HG03095 (cell line): Measurements from ENCODE around the gene GCSH.
"Not testable (repeated sequence)": the region's sequence is repeated elsewhere in the genome, so short reads cannot be mapped to it uniquely, and the experiment has no call there.

Experiments used
- ATAC-seq: cut with Tn5 transposase; IDR thresholded peaks from one replicate; pipeline ENCODE4 v1.9.1; 2021; ENCODE audit warnings: moderate library complexity; ENCODE audit not compliant: unreplicated experiment

The GCSH gene

DNA sequence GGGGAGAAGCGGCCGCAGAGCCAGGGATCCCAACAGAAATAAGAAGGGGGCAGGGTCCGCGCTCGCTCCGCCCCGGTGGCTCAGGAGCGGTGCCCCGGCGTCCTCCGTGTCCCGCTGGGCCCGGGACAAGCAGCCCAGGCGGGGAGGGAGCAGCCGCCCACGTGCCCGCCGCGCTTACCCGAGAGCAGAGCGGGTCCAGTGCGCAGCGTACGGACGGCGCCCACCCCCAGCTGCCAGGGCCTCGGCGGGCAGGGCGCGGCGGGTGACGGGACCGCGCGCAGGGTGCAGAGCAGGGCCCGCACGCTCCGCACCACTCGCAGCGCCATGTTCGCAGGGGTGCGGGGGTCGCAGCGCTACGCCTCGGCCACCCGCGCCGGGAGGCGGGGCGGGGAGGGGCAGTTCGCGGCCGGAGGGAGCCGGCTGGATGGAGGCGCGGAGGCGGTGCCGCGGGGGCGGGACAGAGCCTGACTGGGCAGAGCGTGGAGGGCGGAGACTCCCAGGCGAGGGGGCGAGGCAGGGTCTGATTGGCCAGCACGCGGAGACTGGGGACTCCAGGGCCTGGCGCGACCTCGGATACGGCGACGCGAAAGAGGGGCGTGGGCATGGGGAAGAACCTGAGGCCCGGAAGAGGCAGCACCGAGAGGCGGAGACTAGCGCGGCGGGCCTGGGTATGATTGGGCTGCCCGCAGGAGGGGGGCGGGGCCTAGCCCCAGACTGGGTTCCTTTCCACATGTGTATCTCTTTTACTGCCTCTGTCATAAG, at the start of gene GCSH:
GCSH (minus strand) TSS at position 443 of the 762 bp plus-strand sequence; CDS start at position 326, 117 bp downstream.
- ATAC-seq: peak; percentile 98

DNA sequence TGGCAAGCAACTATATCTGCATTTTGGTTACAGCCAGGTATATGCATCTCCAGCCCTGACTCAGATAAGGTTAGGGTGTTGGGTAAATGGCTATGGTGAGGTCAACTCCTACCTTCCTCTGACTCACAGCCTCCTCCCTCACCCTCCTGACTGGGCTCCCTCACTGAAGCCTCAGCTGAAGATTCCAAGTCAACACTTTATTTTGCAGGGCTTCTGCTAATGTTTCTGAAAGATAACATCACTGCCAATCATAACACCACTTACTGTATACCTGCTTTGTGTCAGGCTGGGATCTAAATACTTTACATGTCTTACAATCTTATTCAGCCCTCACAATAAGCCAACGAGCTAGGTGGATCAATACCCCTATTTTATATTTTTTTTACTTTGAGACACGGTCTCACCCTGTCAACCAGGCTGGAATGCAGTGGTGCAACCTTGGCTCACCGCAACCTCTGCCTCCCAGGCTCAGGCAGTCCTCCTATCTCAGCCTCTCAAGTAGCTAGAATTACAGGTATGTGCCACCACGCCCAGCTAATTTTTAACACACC, 47.8 kb upstream of the GCSH start:
- no peak for ATAC-seq

DNA sequence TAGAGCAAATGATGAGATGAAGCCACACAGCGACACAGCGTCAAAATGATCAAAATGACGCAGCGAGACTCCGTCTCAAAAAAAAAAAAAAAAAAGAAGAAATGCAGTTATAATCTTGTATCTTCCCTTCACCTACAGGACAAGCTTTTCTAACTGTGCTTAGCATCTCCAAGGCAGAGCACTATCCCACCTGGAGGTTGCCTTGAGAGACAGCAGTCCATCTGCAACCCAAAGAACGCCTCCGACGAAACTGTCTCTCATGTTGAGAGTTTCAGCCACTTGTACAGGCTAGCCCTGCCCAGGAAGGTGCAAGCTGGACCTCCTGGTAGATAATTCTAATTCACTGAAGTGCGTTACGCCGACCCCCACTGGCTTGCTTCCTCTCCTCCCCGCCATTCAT, 46.7 kb upstream of the GCSH start:
- no peak for ATAC-seq

GRCh38 chr16:81140930-81141780, 45.0 kb upstream of the GCSH start:
- ATAC-seq: no peak

DNA sequence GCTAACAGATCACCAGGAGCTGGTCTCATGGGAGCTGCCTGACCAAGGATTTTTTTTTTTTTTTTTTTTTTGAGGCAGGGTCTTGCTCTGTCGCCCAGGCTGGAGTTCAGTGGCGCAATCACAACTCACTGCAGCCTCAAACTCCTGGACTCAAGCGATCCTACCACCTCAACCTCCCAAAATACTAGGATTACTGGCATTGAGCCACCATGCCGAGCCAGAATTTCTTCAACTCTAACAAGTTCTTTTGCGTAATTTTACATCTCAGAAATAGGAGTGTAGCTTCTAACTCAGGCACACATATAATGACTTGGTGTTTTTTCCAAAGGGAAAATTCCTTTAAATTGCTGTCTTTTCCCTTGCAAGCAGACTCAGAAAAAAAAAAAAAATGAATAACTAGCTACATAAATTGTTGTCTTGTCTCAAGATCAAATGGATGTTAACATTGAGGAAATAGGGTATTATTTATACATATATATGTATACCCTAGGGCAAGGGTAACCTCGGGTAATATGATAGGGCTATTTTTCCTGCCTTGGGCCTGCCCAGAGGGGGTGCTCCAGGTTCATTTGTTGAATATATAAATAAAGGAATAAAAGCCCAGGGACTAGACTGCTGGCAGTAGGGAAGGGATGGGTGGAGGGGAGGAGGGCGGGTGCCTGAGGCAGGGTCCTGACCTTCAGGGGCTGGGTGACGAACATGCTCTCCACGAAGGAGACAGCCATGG, 42.8 kb upstream of the GCSH start:
- no peak for ATAC-seq

DNA sequence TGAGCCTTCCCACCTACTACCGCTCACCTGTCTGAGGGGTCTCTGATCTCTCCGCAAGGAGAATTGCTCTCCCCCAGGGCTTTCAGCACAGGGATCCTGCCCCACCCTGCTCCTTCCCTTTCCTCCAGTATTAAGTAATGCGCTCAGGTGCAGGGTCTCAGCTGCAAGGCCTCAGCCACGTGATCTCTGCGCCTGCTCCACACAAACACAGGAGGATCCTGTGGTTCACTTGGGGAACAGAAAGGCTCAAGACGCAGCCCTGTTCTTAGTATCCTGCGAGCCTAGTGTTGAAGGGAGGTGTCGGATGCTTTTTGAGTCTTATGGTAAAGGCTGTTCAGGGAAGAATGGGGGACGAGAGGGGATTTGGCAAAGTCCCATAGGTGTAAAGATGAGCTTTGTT, 41.6 kb upstream of the GCSH start:
- no peak for ATAC-seq

DNA sequence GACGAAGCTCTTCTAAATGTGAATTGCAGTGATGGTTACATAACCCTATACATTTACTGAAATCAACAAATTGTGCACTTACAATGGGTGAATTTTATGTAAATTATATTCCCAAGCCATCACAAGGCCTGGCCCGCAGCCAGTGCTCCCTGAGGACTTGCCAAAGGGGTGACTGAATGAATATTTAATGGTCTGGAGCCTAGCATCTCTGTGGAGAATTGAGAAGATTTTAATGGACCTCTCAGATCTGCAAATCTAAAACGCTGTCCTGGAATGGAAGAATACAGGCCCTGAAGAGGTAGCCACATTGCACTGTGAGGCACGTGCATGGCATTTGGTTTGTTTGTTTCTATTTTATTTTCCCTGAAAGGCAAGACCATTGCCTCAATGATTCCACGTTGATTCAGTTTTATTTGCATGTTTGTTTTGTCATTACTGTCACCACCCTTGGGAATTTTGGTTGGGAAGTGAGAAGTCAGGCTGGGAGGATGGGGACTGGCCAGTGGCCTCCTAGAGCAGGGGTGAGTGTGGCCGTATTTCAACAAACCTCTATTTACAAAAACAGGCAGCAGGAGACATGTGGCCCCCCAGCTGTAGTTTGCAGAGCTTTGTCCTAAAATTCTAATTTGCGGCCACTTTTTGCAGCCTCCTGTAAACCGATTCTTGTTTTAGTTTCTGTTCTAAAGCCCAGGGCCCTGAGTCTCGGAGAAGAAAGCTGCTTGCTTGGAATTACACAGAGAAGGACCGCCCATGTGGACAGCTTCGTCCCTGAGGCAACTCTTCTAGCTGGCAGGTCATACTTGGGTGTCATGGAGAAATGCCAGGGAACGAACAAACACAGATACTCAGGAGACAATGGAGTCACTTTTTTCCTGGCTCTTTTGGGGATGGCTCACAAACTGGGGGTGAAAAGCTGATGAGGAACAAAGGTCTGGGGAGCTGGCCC, 40.5 kb upstream of the GCSH start:
- ATAC-seq: no peak

DNA sequence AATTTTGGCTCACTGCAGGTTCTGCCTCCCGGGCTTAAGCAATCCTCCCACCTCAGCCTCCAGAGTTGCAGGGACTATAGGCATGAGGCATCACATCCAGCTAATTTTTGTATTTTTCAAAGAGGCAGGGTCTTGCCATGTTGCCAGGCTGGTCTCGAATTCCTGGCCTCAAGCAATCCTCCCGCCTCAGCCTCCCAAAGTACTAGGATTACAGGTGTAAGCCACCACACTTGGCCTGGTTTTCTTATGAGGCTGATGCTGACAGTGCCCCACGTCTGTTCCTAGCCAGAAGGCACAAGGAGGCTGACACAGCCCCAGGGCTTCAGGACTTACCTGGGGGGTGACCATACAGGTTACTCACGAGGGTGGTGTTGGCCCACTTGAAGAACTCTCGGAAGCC, 33.9 kb upstream of the GCSH start:
- no peak for ATAC-seq

DNA sequence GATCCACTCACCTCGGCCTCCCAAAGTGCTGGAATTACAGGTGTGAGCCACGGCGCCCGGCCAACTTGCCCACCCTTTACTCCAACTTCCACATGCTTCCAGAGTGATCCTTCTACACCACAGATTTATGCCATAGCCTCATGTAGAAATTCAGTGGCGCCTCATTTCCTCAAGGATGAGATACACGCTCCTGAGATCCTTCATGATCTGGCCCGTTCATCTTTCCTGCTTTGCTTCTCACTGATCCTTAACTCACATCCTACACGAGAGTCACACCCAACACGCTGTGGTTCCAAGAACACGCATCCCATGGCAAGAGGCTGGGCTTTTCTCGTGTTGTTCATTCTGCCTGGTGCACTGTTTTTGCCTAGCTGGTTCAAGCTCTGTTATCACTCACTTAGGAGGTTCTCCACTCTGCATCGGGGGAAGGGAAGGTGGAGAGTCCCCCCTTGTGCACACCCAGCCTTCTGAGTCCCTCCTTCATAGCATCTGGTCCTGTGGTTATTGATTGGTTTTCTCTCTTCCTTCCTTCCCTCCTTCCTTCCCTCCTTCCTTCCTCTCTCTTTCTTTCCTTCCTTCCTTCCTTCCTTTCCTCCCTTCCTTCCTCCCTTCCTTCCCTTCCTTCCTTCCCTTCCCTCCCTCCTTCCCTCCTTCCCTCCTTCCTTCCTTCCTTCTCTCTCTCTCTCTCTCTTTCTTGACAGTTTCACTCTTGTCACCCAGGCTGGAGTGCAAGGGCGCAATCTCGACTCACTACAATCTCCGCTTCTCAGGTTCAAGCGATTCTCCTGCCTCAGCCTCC, 32.7 kb upstream of the GCSH start:
- ATAC-seq: no peak

DNA sequence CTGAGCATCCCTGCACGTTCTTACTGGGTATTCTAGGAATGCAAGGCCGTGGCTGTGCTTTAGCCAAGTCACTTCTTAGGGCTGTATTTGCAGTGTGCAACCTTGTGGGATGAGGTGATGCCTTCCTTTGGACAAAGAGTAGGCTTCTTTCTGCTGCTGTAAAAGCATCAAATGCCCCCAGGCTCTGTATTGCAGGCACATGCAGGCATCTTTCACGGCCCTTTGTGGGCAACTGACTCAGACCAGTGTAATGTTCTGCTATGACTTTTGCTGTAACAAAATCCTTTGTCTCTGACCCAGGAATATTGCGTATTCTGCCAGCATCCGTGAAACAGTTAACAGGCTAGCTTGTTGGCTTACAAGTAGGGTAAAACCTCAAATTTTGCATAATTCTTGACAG, 30.9 kb upstream of the GCSH start:
- ATAC-seq: no peak

- ATAC-seq: no peak
These were observed 27.1 kb upstream of the GCSH start for GRCh38 chr16:81123092-81123852.

- no peak for ATAC-seq
These were observed 25.3 kb upstream of the GCSH start for GRCh38 chr16:81121474-81121990.

GRCh38 chr16:81117436-81117835, 21.2 kb upstream of the GCSH start:
- no peak for ATAC-seq

- ATAC-seq: no peak
These were observed 20.1 kb upstream of the GCSH start for GRCh38 chr16:81116285-81116684.

DNA sequence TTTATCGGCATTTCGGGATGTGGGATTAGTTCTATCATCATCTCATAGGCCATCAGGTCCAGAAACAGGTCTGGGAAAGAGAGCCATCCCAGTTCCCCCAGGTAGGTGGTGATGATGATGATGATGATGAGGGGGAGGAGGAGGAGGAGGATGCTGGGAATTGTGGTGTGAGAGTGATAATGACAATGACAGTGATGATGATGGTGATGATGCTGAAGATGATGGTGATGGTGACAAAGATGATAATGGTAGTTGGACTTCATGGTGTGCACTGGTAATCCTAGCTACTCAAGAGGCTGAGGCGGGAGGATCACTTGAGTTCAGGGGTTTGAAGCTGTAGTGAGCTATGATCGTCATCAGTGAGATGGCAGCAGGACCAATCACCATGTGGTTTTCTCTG, 16.3 kb upstream of the GCSH start:
- no peak for ATAC-seq

DNA sequence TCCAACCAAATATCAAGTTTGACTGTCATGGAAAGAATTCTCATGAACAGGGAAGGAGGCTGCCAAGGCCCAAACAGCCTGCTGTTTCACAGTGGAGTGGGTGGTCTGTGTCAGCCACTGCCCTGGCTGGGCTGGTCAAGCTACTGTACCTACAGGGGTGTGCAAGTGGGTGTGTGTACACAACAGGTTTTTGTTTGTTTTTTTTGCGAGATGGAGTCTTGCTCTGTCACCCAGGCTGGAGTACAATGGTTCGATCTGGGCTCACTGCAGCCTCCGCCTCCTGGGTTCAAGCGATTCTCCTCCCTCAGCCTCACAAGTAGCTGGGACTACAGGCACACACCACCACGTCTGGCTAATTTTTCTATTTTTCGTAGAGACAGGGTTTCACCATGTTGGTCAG, 13.1 kb upstream of the GCSH start:
- ATAC-seq: not testable (repeated sequence)

DNA sequence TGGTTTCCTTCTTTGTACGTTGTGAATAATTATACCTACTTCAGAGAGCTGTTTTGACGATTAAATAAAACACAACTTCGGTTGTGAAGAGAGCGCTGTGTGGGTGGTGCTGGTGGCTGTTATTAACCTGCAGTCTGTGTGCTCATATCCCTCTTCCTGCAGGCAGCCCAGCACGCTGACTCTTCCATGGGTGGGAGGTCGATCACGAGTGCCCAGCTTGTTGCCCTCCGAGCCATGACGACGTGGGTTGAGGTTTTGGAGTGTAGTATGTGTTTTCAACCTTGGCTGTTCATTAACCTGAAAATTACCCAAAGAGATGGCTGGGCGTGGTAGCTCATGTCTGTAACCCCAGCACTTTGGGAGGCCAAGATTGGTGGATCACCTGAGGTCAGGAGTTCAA, 11.3 kb upstream of the GCSH start:
- ATAC-seq: no peak

DNA sequence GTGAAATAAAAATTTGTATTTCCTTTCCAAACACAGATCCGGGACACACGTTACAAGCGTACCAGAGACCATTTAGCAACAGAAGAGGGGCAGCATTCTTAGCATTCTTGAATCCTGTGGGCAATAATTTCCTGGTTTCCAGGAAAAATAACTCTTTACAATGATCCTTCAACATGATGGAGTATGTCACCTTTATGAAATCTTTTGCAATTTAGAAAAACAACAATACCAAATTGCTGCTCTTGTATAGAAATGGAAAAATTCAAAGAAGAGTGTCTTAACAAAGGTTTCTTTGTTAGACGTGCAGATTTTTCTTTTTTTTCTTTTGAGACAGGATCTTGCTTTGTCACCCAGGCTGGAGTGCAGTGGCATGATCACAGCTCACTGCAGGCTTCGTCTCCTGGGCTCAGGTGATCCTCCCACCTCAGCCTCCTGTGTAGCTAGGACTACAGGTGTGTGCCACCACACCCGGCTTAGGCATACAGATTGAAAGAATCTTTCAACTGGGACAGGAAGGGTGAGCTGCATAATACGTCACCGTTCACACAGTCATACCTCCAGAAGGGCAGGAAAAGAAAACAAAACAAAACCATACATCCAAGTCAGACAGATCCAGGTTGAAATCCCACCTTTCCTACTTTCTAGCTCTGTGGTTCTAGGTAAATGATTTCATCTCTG, 10.8 kb upstream of the GCSH start:
- no peak for ATAC-seq
